Measurements from ENCODE around the gene FMO1.
A peak's percentile ranks its signal among the peaks of the same experiment; 100 is the strongest.
"Not testable (repeated sequence)": the region's sequence is repeated elsewhere in the genome, so short reads cannot be mapped to it uniquely, and the experiment has no call there.

The FMO1 gene

DNA sequence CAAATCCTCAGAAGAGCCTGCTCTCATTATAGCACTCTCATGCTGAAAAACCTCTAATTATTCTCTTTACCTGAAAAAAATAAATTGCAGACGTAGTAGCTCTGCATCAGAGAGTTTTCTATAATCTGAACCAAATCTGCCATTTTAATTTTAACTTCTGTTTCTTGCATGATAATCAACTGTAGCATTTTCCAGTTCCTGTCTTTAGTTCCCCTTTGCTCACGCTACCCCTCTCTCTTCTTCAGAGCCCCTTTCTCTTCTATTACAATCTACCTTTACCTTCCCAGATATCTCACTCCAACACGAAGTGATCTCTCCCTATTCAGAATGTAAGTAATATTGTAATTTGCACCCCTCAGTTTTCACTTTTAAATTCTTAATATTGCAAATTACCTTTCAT is 31.4 kb downstream of the FMO1 start:
- no peak for DNase-seq (ENCODE audit: low spot score)

DNA sequence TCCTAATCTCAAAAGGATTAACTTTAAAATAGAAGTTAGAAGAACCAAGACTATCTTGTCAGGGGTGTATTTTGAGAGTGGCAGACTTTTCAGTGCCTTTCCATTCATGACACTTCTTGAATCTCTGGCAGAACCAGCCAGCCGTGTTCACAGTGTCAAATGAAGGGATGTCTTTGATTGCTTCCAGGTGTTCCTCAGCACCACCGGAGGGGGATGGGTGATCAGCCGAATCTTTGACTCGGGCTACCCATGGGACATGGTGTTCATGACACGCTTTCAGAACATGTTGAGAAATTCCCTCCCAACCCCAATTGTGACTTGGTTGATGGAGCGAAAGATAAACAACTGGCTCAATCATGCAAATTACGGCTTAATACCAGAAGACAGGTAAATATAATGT is 32.3 kb downstream of the FMO1 start:
- FAIRE-seq (no peak), DNase-seq (ENCODE audit: low spot score) (no peak)

More for the DNA sequence above, 31.4 kb downstream of the FMO1 start:
- FAIRE-seq, result no peak

DNA sequence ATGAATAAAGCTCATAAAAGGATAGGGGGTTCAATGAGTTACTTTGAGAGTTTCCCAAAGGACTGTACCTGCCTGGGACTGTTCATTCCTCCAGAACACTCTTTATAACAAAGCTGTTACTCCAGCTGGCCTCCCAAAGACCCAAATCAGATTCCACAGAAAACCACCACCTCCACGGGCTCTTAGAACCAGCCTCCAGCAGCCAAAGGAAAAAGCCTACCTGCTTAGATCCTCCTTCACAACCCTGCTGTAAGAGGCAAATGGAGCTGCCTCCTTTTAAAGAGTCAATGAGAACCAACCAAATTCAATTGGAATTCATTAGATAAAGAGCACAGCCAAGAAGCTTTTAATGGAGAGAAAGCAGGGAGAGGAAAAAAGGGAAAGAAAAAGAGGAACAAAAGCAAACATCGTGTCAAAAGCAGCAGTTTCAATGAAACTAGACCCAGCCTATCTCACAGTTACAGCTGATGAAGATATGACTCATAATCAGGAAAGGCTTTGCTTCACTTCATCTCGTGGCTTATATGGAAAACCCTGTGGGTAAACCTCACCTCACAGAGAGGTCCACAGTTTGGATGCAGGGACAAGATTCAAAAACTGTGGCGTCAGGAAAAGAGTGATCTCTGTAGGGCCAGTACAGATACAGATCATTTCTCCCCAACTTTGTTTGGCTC is 37.9 kb downstream of the FMO1 start:
- FAIRE-seq (peak; percentile 64), DNase-seq (ENCODE audit: low spot score) (peak; percentile 22)

DNA sequence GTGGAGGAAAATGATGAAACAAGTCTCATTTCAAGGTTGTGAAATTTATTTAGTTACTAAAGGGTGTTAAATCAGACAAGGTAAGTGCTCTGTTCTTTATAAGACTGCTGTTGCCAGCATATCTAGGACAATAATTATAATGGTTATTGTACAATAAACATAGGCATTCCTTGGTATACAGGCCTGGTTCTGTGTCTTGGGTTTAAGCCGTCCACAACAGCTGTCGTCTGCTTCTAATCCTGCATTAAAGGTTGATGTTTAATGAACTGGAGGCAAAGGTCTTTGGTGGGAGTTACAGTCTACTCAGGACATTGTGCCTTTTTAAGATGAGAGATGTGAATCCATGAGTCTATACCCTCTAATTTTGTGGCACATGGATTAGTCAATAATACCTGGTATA is 42.3 kb downstream of the FMO1 start:
- FAIRE-seq, result no peak
- no peak for DNase-seq (ENCODE audit: low spot score)

DNA sequence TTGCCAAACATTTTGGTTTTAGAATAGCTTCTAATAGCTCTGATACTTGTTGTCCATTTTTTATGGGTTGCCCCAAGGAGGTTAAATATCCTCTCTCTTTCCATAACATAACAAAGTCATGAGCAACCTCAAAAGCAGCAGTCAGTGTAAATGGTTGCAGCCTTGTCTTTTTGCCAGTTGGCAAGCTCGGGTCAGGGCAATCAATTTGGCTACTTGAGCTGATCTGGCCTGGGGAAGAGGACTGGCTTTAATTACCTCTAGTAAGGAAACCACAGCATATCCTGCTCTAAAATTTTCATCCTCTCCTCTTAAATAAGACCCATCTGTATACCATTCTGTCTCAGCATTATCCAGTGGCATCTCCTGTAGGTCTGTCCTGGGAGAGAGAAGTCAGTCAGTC is 44.5 kb downstream of the FMO1 start:
- FAIRE-seq (no peak), DNase-seq (ENCODE audit: low spot score) (no peak)

DNA sequence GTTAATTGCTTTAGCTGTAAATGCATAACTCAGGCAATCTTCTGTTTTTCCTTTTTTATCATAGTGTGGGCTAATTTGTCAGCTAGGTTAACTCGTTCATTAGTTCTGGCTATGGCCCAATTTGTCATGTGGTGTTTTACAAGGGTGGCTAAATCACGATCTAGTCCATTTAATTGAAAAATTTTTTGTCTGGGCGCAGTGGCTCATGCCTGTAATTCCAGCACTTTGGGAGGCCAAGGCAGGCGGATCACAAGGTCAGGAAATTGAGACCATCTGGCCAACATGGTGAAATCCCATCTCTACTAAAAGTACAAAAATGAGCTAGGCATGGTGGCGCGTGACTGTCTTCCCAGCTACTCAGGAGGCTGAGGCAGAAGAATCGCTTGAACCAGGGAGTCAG is 47.1 kb downstream of the FMO1 start:
- not testable (repeated sequence) for DNase-seq (ENCODE audit: low spot score); FAIRE-seq

DNA sequence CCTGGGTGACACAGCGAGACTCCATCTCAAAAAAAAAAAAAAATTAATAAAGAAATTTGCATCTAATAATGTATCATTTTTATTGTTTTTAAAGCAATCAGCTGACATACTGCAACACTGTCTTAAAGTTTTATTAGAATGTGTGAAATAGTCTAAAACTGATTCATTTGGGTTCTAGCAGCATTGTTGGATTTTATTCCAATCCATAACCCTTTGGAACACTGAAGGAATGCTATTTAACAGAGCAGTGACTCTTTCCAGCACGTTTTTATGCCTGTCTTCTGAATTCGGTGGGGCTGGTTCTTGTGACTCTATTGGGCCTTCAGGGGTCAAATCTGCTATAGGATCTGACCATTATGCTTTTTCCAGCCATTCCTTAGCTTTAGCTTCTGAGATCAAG is 47.5 kb downstream of the FMO1 start:
- DNase-seq (ENCODE audit: low spot score) (no peak), FAIRE-seq (no peak)

DNA sequence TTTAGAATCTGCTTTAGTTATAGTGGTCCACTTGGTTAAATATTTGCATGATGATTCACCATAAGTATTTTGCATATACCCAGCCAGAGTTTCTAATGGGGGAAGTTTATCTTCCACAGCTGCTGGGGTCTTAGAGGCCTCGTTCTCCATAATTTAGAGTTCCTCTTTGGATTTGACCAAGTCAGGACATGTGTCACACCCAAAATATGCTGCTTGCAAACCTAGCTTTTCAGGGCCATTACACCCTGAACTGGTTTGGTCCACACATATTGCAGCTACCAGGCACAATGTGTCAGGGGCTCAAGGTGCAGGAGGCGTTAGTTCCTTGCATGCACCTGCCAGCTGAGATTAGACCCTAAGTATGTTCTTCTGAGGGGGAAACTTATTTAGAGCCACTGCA is 48.6 kb downstream of the FMO1 start:
- DNase-seq (ENCODE audit: low spot score) (no peak), FAIRE-seq (no peak)

DNA sequence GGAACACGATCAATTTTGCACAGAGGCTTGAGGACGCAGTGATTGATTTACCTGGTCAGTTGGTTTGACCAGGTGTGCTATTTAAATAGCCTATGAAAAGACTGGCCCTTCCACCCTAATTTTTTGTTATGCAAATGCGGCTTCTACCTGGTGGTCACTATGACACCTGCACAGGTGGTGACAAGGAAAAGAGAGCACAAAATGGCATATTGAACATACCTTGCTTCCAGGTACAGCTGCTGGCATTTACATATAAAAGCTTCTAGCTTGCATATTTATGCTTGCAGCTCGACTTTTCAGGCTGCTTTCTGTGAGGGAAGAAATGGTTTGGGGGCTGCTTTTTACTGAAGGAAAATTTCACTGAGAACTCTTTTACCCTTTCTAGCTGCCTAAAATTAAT is 50.4 kb downstream of the FMO1 start:
- FAIRE-seq, result no peak
- DNase-seq (ENCODE audit: low spot score), result no peak

DNA sequence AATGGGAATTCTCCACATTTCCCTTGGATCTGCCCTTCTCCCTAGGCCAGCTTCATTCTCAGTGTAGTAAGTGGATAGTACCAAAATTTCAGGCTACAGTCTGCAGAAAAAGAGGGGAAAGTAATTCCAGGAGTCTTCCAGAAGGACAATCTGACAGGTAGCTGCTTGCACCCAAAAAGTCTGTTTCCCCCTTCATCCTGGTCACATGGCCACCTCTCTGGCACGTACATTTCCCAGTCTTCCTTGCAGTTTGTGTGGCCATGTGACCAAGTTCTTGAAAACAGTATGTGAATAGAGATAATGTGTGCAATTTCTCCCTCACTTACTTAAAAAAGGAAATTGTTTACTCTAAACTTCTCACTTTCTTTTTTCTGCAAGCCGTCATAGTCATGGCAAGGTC is 51.0 kb downstream of the FMO1 start:
- FAIRE-seq (no peak), DNase-seq (ENCODE audit: low spot score) (no peak)

DNA sequence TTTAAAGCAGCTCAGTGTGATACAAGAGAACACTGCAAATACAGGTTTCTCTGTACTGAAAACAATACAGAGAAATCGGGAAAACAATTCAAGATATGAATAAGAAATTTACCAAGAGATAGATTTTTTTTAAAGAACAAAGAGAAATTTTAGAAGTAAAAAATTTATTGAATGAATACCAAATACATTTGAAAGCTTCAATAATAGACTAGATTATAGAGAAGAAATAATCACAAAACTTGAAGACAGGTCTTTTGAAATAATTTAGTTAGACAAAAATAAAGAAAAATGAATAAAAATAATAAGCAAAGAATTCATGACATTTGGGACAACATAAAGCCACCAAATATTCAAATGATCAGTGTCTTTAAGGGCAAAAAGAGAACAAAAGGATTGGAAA is 52.1 kb downstream of the FMO1 start:
- FAIRE-seq (no peak), DNase-seq (ENCODE audit: low spot score) (no peak)

DNA sequence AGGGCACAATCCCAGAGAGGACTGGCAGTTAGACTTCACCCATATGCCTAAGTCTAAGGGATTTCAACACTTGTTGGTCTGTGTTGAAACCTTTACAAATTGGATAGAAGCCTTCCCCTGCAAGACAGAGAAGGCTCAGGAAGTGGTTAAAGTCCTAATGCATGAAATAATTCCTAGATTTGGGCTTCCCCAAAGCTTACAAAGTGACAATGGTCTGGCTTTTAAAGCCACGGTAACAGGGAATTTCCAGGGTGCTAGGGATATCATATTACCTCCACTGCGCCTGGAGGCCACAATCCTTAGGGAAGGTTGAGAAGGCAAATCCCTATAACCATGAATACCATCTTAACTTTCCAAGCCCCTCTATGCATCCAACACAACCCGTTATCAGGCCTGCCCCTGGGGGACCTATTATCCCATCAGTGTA is 62.4 kb downstream of the FMO1 start:
- no peak for DNase-seq (ENCODE audit: low spot score)
- no peak for FAIRE-seq

DNA sequence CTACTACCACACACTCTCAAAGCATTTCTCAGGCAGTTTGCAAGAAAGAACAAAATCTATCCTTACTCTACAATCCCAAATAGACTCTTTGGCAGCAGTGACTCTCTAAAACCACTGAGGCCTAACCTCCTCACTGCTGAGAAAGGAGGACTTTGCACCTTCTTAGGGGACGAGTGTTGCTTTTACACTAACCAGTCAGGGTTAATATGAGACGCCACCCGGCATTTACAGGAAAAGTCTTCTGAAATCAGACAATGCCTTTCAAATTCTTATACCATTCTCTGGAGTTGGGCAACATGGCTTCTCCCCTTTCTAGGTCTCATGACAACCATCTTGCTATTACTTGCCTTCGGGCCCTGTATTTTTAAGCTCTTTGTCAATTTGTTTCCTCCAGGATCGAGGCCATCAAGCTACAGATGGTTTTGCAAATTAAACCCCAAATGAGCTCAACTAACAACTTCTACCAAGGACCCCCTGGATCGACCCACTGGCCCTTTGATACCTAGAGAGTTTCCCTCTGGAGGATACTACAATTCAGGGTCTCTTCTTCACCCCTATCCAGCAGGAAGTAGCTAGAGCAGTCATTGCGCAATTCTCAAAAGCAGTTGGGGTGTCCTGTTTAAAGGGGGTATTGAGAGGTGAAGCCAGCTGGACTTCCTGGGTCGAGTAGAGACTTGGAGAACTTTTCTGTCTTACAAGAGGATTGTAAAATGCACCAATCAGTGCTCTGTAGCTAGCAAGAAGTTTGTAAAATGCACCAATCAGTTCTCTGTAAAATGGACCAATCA is 63.7 kb downstream of the FMO1 start:
- FAIRE-seq (no peak), DNase-seq (ENCODE audit: low spot score) (no peak)

DNA sequence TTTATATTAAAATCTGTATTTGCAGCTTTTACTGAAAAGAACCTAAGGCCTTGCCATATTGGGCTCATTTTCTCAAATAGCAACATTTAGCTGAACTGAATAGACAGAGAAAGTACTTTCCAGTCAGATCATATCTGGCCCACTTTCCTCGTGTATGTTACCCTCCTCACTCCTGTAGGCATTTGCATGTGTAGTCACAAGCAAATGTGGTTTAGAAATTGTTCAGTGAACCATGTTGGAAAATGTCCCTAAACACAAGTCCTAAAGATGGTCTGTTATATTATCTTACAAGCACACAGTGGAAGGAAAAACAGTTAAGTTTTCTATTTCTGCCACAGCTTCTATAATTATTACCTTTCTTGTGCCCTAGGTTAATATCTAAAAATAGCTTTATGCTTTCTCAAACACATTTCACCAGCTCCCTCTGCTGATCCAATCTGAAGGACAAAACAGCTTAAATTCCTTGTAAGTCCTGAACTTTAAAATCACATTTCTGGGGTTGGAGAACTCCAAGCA is 65.1 kb downstream of the FMO1 start:
- FAIRE-seq (no peak), DNase-seq (ENCODE audit: low spot score) (no peak)

DNA sequence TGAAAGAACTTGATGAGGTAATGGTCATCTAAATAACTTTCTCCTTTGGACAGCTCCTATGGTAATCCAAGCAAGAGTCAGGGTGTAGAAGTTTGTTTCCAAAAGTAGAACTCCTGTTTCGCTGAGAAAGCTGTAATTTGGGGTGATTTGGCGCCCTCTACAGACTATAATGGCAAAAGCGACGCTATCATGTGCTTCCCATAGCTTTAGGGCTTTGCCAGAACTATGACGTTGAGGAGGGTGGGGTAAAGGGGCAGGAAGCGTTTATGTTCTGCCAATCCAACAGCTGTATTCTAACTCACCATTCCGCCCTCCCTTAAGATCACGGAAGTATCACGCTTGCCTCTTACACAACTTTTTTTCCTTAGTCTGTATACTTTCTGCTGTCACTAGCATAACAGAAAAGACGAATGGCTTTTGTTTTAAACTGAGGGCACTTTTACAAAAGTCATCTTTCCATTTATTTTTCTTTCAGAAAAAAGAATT is 65.6 kb downstream of the FMO1 start, which contains the start of gene FMO4:
TSS of gene FMO4 (plus strand) at position 349 of the 486 bp plus-strand sequence. CDS start 5,643 bp downstream, outside the sequence.
- peak; percentile 93 for DNase-seq (ENCODE audit: low spot score)
- FAIRE-seq, result peak; percentile 95

DNA sequence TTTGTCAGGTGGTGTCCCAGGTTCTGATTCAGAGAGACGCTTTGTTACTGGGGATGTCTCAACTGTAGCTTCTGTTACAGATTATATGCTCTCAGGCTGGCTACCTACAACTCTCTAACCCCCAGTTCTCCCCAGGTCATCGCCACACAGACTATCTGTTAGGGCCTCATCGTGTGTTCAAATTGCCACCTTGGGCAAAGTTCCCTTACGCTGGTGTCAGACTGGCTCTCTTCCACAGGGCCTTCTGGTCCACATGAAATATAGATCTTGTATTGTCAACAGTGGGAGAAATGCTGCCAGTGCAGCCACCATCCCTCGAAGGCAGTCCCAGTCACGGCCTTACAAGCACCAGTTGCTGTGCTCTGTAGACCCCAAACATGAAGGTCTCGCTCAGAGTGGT is 81.0 kb downstream of the FMO1 start:
- FAIRE-seq (no peak), DNase-seq (ENCODE audit: low spot score) (no peak)

DNA sequence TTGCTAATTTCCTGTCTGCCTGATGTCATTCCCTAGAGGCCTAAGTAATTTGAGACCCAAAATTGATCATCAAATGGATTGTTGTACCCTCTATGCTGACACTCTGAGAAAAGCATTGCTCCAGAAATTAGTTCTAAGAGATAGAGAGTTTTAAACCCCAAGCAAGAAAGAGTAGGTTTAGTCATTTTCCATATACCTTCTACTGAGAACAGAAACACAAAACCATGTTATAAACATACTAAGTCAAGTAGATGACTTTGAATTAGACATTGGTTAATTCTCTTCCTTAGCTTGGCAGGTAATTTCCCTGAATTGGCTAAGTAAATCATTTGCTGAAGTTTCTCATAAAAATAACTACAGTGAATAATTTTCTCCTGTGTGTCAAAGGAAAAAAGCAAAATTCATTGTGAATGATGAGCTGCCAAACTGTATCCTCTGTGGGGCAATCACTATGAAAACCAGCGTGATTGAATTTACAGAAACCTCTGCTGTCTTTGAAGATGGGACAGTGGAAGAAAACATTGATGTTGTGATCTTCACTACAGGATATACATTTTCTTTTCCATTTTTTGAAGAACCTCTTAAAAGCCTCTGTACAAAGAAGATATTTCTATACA is 85.8 kb downstream of the FMO1 start:
- no peak for DNase-seq (ENCODE audit: low spot score)
- FAIRE-seq, result no peak
